ENCODE measurements around the gene SCGB1A1. TPM values are rescaled to one million over a fixed set of nuclear protein-coding genes. Genes with fewer than 3 reads are reported as not detected.

SCGB1A1 gene
- total RNA-seq, 1 donor from 2014 or later, result not detected

- H3K4me3 ChIP-seq, result no peak overlapping the region
- H3K9me3 ChIP-seq, result no peaks in the 10 kb centered on the region
- H3K36me3 ChIP-seq, result no peaks in the 10 kb centered on the region
- intact Hi-C loops (cut with DNase I), result loop anchor here (10.0 kb wide), 1 partner anchor 315 kb away; the partner anchor contains the start of genes BSCL2 and GNG3
- H3K27ac ChIP-seq, result no peak overlapping the region
- no peaks in the 10 kb centered on the region for H3K27me3 ChIP-seq
- TF ChIP-seq POLR2AphosphoS5 (IDR thresholded peaks at IDR 0.05; ENCODE audit: insufficient read depth in 1 of 2, low read depth in 1 of 2) (no peak), POLR2A (IDR thresholded peaks at IDR 0.05) (no peak), CTCF (IDR thresholded peaks at IDR 0.05) (no peak)
- no peak for DNase-seq (ENCODE audit: extremely low spot score in 2 of 2)
- H3K4me1 ChIP-seq, result peaks cover 18% of the 10 kb centered on the region
Observed at GRCh38 chr11:62390237-62390636, 28.6 kb upstream of the SCGB1A1 start.

GRCh38 chr11:62390722-62391121 lies 28.1 kb upstream of the SCGB1A1 start:
- H3K9me3 ChIP-seq, result no peaks in the 10 kb centered on the region
- H3K4me3 ChIP-seq, result no peak overlapping the region
- no peaks in the 10 kb centered on the region for H3K36me3 ChIP-seq
- peaks cover 22% of the 10 kb centered on the region for H3K4me1 ChIP-seq
- no peak overlapping the region for H3K27ac ChIP-seq
- DNase-seq (ENCODE audit: extremely low spot score in 2 of 2), result no peak
- intact Hi-C loops (cut with DNase I), result loop anchor here (10.0 kb wide), 1 partner anchor 314 kb away; the partner anchor contains the start of genes BSCL2 and GNG3
- TF ChIP-seq POLR2A (IDR thresholded peaks at IDR 0.05) (no peak), CTCF (IDR thresholded peaks at IDR 0.05) (no peak), POLR2AphosphoS5 (IDR thresholded peaks at IDR 0.05; ENCODE audit: insufficient read depth in 1 of 2, low read depth in 1 of 2) (no peak)
- no peaks in the 10 kb centered on the region for H3K27me3 ChIP-seq

- no peak for DNase-seq (ENCODE audit: extremely low spot score in 2 of 2)
- no peaks in the 10 kb centered on the region for H3K27me3 ChIP-seq
- H3K4me1 ChIP-seq, result peaks cover 34% of the 10 kb centered on the region
- no peaks in the 10 kb centered on the region for H3K9me3 ChIP-seq
- intact Hi-C loops (cut with DNase I), result loop anchor here (10.0 kb wide), 1 partner anchor 313 kb away; the partner anchor contains the start of genes BSCL2 and GNG3
- H3K27ac ChIP-seq, result no peak overlapping the region
- no peaks in the 10 kb centered on the region for H3K36me3 ChIP-seq
- TF ChIP-seq CTCF (IDR thresholded peaks at IDR 0.05), result no peak
- TF ChIP-seq POLR2AphosphoS5 (IDR thresholded peaks at IDR 0.05; ENCODE audit: insufficient read depth in 1 of 2, low read depth in 1 of 2), result no peak
- TF ChIP-seq POLR2A (IDR thresholded peaks at IDR 0.05), result no peak
- no peak overlapping the region for H3K4me3 ChIP-seq
Observed at GRCh38 chr11:62391642-62392425, 27.0 kb upstream of the SCGB1A1 start.

GRCh38 chr11:62392506-62392905 lies 26.3 kb upstream of the SCGB1A1 start:
- H3K36me3 ChIP-seq, result no peaks in the 10 kb centered on the region
- H3K4me1 ChIP-seq, result peaks cover 40% of the 10 kb centered on the region
- intact Hi-C loops (cut with DNase I), result loop anchor here (10.0 kb wide), 1 partner anchor 312 kb away; the partner anchor contains the start of genes BSCL2 and GNG3
- TF ChIP-seq POLR2A (IDR thresholded peaks at IDR 0.05), result no peak
- TF ChIP-seq POLR2AphosphoS5 (IDR thresholded peaks at IDR 0.05; ENCODE audit: insufficient read depth in 1 of 2, low read depth in 1 of 2), result no peak
- no peak for TF ChIP-seq CTCF (IDR thresholded peaks at IDR 0.05)
- H3K27ac ChIP-seq, result no peak overlapping the region
- H3K9me3 ChIP-seq, result no peaks in the 10 kb centered on the region
- DNase-seq (ENCODE audit: extremely low spot score in 2 of 2), result no peak
- no peaks in the 10 kb centered on the region for H3K27me3 ChIP-seq
- H3K4me3 ChIP-seq, result no peak overlapping the region

Measured in vagina (tissue), 2 donors.